ENCODE results near the gene PIPOX. TPM values are rescaled to one million over a fixed set of nuclear protein-coding genes. Genes with fewer than 3 reads are reported as not detected.

The PIPOX gene
- total and polyA plus RNA-seq, 9 of the 15 experiments (the other 6 are each of a cell fraction or from before 2014, with no cell fraction given): 0.15 to 2.2 (median 0.58) TPM; not detected in 2

GRCh38 chr17:29016345-29017210 lies 26.4 kb upstream of the PIPOX start:
- intact Hi-C loops (cut with micrococcal nuclease): no loop called here
- H4K20me1 ChIP-seq (replicated peaks; ENCODE audit: control insufficient read depth, insufficient read depth, low read length): no peaks in the 10 kb centered on the region
- no peak overlapping the region for H3K4me3 ChIP-seq
- ChIA-PET POLR2A (interaction anchor here (0.6 to 2.0 kb wide), 8 partner anchors 8 to 581 kb away, joined by 3 to 5 read pairs (median 3); partner anchors contain the start of gene PHF12), CTCF (ENCODE audit: low intra/inter-chr PET ratio) (no interaction called here)
- TF ChIP-seq MEIS2 (IDR thresholded peaks at IDR 0.05; ENCODE audit: partially characterized antibody): peak; percentile 23
- no peak for TF ChIP-seq ZNF280A (IDR thresholded peaks at IDR 0.05; ENCODE audit: low read depth, partially characterized antibody)
- no peaks in the 10 kb centered on the region for H3K36me3 ChIP-seq (ENCODE audit: control insufficient read depth, insufficient read depth, low read length)
- H3K79me2 ChIP-seq (ENCODE audit: control insufficient read depth, insufficient read depth, low read length): no peaks in the 10 kb centered on the region
- H3K27me3 ChIP-seq (ENCODE audit: control insufficient read depth in 2 of 2, insufficient read depth in 2 of 2, low read length in 2 of 2): peaks cover 53 to 71% of the 10 kb centered on the region in 2 experiments
- no peaks in the 10 kb centered on the region for H3K9me3 ChIP-seq (replicated peaks; ENCODE audit: control insufficient read depth, insufficient read depth, low read depth, low read length)
- DNase-seq (ENCODE audit: extremely low read depth in 1 of 4, low spot score in 3 of 4): no peak
- no peak overlapping the region for H3K4me2 ChIP-seq (ENCODE audit: insufficient read depth, low read length)
- H3K9ac ChIP-seq (ENCODE audit: insufficient read depth in 1 of 2, low read depth in 2 of 2, low read length in 2 of 2): no peak overlapping the region
- no peak overlapping the region for H3K27ac ChIP-seq (ENCODE audit: extremely low read depth, low read depth, low read length)
- H3K9me1 ChIP-seq (ENCODE audit: control insufficient read depth, insufficient read depth, low read length): no peaks in the 10 kb centered on the region
- no peak for FAIRE-seq
- no peak overlapping the region for H2AFZ ChIP-seq (ENCODE audit: low read depth, low read length)
- no peak for ATAC-seq
- in situ Hi-C loops (cut with MboI): no loop called here
- BruUV-seq (replicated peaks): no TSS peak
- WGBS (ENCODE audit: insufficient coverage, low coverage, missing lambda C conversion rate): 2% methylated on average over 13 of the region's 13 CpGs
- H3K4me1 ChIP-seq (replicated peaks in 1 of 2; ENCODE audit: control insufficient read depth in 2 of 2, insufficient read depth in 2 of 2, low read length in 2 of 2): peaks cover 0 to 6% of the 10 kb centered on the region in 2 experiments; a peak in 2 of 5 replicates

Data from K562 (cell line).